GM21423 (cell line): ENCODE results near the gene SCRN3.
"Not testable (repeated sequence)": the region's sequence is repeated elsewhere in the genome, so short reads cannot be mapped to it uniquely, and the experiment has no call there.

ENCODE experiments used
- ATAC-seq: cut with Tn5 transposase; IDR thresholded peaks from one replicate; pipeline ENCODE4 v1.9.1; 2021; ENCODE audit warnings: mild to moderate bottlenecking, moderate library complexity; ENCODE audit not compliant: unreplicated experiment

The SCRN3 gene, protein sequence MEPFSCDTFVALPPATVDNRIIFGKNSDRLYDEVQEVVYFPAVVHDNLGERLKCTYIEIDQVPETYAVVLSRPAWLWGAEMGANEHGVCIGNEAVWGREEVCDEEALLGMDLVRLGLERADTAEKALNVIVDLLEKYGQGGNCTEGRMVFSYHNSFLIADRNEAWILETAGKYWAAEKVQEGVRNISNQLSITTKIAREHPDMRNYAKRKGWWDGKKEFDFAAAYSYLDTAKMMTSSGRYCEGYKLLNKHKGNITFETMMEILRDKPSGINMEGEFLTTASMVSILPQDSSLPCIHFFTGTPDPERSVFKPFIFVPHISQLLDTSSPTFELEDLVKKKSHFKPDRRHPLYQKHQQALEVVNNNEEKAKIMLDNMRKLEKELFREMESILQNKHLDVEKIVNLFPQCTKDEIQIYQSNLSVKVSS

GRCh38 chr2:174395284-174395968 lies at the start of gene SCRN3:
SCRN3 (plus strand) TSS chr2:174395730; CDS start chr2:174398284, 2,554 bp downstream.
- ATAC-seq = peak; percentile 95

- no peak for ATAC-seq
Measured at GRCh38 chr2:174350018-174350417, 45.5 kb upstream of the SCRN3 start.

DNA sequence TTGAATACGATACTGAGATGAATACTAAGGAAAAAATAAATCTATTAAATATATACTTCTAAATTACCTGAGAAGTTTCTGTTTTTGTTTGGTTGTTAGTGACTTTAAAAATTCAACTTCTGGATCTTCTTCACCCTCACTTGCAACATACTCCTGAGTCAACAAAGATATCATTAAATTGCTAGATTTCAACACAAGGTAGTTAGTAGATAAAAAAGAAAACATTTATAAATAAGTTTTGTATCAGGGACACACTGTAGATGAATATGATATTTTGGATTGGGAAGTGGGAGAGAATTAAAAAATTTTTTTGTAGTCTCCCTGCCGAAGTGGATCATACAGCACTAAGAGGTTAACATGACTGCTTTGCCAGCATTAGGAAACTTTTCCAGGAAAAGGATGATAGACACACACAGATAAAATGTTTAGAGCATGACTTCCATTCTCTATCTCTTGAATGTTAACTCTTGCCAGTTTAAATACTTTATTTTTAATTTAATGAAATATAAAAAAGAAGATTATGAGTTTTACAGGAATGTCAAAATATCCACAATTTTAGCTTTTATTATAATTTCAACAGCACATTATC lies 44.8 kb upstream of the SCRN3 start:
- ATAC-seq = no peak

DNA sequence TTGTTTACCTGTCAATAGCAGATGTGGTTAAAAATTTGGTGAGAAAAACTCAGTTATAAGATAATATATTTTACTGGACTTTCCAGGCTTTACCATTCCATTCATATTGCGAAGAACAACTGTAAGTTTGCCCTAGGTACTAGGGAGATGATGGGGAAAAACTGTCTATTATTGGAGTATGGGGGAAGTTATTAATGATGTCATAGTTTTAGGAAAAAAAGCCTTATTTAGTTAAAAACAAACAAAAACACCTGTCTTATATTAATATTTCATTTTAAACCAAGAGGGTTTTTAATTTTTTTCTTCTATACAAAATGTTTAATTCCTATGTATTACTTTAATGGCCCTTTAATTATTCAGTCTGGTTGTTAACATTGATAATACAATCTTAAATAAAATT lies 42.5 kb upstream of the SCRN3 start:
- no peak for ATAC-seq

GRCh38 chr2:174356347-174356746 lies 39.2 kb upstream of the SCRN3 start:
- ATAC-seq = no peak

DNA sequence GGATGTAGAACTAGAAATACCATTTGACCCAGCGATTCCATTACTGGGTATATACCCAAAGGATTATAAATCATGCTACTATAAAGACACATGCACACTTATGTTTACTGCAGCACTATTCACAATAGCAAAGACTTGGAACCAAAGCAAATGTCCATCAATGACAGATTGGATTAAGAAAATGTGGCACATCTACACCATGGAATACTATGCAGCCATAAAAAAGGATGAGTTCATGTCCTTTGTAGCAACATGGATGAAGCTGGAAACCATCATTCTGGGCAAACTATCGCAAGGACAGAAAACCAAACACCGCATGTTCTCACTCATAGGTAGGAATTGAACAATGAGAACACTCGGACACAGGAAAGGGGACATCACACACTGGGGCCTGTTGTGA lies 35.9 kb upstream of the SCRN3 start:
- not testable (repeated sequence) for ATAC-seq

DNA sequence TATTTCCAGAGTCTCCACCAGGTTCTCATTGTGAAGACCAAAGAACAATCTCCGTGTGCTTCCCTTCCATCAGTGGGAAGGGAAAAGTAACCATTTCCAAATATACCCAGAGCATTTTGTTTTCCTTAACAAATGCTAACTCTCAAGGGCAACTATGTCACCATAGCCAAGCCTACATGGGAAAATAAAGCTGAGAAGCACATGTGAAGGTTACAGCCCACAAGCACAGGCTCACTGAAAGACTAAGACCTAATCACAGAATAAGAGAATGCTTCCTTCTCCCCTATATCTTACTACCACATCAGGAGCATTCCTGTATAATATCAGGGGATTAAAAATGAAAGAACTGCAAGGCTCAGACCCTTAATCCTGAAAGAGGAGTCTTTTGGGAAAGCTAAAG lies 32.6 kb upstream of the SCRN3 start:
- no peak for ATAC-seq

GRCh38 chr2:174363492-174364225 lies 31.9 kb upstream of the SCRN3 start:
- not testable (repeated sequence) for ATAC-seq

DNA sequence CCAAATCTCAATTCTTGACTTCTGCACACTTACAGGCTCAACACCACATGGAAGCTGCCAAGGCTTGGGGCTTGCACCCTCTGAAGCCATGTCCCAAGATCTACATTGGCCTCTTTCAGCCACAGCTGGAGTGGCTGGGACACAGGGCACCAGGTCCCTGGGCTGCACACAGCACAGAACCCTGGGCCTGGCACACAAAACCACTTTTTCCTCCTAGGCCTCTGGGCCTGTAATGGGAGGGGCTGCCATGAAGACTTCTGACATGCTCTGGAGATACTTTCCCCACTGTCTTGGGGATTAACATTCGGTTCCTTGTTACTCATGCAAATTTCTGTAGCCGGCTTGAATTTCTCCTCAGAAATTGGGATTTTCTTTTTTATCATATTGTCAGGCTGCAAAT lies 30.9 kb upstream of the SCRN3 start:
- no peak for ATAC-seq

DNA sequence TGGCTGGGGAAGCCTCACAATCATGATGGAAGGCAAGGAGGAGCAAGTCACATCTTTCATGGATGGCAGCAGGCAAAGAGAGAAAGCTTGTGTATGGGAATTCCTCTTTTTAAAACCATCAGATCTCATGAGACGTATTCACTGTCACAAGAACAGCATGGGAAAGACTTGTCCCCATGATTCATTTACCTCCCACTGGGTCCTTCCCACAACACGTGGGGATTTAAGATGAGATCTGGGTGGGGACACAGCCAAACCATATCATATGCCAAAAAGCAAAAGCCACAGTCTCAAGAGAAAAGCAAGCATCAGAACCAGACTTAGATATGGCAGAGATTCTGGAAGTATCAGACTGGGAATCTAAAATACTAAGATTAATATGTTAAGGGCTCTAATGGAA lies 30.0 kb upstream of the SCRN3 start:
- ATAC-seq = no peak

DNA sequence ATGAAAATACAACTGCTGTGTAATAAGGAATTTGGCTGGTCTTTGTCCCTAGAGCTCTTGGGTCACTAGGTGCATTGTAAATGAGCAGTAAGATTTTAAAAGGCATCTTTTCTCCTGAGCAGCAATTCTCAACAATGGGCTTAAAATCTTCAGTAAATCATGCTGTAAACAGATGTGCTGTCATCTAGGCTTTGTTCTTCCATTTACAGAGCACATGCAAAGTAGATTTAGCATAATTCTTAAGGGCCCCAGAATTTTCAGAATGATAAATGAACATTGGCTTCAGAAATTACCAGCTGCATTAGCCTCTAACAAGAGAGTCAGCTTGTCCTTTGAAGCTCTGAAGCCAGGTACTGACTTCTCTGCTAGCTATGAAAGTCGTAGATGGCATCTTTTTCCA lies 26.8 kb upstream of the SCRN3 start:
- no peak for ATAC-seq

DNA sequence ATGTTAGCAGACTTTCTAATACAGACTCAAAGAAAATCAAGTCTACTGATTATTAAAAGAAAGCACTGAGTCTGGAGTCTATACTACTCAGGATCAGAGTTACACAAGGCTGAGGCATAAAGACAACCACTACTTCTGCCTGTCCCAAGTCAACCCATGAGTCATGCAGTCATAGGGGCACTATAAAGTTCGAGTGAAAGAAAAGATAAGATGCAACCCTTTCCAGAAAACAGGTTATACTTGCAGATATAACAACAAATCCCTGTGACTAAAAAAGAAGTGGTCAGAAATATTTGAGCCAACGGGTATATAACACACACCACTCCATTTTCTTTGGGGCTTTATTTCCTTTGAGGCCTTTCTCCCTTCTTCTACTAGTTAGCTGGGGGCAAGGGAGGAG lies 18.6 kb upstream of the SCRN3 start:
- ATAC-seq = no peak

- no peak for ATAC-seq
Measured at GRCh38 chr2:174383796-174384195, 11.7 kb upstream of the SCRN3 start.

DNA sequence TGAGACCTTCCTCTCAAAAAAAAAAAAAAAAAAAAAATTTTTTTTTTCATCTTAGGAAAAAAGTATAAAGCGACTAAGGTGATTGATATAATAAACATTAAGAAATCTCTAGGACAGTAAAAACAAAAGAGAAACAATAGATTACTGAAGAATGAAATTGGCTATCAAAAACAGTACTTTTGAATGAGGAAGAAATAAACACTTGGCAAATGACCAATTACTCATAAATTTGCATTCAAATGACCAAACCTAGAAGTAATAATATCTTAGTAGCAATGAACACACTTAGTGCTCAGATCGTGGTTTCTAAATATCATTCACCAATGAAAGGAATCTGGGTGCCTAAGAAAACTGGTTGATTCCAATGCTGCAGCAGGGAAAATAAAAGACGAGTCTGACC lies 10.3 kb upstream of the SCRN3 start:
- no peak for ATAC-seq

DNA sequence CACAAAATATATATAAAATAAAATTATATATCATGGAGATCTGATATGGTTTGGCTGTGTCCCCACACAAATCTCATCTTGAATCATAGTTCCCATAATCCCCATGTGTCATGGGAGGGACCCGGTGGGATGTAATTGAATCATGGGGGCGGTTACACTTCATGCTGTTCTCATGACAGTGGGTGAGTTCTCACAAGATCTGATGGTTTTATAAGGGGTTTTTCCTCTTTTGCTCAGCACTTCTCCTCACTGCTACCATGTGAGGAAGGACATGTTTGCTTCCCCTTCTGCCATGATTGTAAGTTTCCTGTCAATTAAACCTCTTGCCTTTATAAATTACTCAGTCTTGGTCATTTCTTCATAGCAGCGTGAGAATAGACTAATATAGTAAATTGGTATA lies 6.8 kb upstream of the SCRN3 start:
- not testable (repeated sequence) for ATAC-seq

GRCh38 chr2:174389542-174389941 lies 6.0 kb upstream of the SCRN3 start:
- no peak for ATAC-seq

DNA sequence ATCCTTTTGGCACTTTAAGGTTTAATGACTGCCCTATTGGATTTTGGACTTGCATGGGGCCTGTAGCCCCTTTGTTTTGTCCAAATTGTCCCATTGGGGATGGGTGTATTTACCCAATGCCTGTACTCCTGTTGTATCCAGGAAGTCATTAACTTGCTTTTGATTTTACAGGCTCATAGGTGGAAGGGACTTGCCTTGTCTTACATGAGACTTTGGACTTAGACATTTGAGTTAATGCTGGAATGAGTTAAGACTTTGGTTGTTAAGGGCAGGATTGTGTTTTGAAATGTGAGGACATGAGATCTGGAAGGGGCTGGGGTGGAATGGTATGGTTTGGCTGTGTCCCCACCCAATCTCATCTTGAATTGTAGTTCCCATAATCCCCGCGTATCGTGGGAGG lies 5.2 kb upstream of the SCRN3 start:
- ATAC-seq = not testable (repeated sequence)

DNA sequence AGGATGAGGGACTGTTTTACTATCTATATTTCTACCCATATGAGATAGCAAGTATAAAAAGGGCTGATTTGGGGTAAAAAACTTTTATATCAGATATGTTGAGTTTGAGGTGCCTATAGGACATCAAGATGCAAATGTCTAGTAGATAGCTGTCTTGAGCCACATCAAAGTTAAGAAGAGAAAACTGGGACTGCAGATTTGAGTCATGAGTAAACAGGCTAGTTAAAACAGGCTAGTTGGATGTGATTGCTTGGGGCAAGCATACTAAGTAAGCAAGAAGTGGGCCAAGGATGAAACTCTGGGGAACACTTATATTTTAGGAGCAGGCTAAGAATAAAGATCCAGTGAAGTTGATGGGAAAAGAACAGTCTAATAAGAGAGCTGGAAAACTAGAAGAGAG lies 2.8 kb upstream of the SCRN3 start:
- ATAC-seq = no peak

DNA sequence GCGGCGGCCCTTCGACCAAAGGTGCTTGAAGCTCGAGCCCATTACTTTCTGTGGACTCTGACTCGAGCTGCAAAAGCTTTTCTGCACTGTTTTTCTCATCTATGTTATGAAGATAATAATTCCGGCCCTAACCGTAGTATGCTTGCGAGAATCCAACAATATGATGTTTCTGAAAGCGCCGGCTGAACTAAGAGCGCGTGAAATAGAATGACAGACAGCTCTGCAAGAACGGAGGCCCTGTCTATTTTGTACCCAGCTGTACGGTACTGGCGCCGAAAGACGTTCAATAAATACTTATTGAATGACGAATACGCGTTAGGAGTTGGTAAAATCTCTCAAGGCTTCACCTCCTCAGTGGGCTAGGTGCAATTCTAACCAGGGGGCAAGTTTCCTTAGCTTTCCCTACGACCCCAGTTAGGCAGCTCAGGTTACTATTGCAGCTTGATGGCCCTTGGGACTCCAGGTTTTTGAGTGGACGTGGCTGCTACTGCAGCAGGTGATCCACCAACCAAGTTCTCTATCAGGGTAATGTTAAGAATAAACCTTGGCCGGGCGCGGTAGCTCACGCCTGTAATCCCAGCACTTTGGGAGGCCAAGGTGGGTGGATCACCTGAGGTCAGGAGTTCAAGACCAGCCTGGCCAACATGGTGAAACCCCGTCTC lies 570 bp downstream of the SCRN3 start:
- ATAC-seq = peak; percentile 29

- ATAC-seq = no peak
Measured at GRCh38 chr2:174397773-174398172, 2.2 kb downstream of the SCRN3 start.

DNA sequence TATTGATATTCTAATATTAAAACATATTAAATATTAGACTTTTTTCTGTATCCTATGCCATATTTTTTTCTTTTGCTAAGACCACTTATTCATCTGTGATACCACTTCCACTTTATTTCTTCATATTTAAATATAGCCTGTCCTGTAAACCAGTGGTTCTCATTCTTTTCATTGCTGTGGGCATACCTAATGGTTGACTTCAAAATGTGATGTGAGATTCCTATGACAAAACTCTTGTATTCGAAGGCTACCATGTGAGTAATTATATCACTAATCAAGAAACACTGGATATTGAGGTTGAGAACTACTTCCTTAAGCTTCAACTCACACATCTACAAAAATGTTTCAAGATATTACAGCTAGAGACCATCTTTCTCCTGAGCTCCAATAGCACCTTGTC lies 3.6 kb downstream of the SCRN3 start:
- ATAC-seq = no peak
